GM18520 (cell line): ENCODE measurements around the gene DDX39A.

ENCODE experiments used
- ATAC-seq: cut with Tn5 transposase; IDR thresholded peaks from one replicate; pipeline ENCODE4 v1.9.1; 2021; ENCODE audit not compliant: unreplicated experiment

The DDX39A gene

DNA sequence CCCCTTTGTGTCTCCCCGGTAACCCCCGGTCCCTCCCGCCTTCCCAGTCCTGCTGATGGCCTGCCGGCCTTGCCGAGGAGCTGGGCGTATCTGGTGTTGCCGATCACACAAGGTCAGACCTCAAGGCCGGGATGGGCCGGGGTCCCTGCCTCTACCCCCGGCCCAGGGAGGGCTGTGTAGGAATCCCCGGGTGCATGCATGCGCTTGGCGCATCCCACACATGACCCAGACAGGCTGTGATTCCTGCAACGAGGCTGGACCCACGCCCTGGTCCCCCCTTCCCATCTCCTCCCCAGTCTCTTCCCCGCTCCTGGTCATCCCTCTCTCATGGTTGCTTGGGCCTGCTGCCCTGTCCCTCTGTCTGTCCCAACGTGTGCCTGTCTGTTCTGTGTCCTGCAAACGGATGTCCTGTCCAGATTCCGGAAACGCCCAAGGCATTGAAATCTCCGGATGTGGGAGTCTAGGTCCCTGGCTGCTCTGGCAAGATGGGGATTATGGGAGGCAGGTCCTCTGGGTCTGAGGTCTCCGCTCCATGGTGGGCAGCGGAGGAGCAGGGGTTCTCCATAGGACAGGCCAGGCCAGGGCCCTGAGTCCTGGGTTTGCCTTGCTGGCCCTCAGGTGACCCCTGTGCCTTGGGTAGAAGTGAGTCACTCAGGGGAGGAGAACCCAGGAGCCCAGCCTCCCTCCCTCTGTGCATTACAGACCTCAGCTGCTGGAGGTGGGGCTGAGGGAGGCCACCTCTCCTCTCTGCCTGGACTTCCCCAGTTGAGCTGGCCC, 15.6 kb upstream of the DDX39A start:
- ATAC-seq = no peak

DNA sequence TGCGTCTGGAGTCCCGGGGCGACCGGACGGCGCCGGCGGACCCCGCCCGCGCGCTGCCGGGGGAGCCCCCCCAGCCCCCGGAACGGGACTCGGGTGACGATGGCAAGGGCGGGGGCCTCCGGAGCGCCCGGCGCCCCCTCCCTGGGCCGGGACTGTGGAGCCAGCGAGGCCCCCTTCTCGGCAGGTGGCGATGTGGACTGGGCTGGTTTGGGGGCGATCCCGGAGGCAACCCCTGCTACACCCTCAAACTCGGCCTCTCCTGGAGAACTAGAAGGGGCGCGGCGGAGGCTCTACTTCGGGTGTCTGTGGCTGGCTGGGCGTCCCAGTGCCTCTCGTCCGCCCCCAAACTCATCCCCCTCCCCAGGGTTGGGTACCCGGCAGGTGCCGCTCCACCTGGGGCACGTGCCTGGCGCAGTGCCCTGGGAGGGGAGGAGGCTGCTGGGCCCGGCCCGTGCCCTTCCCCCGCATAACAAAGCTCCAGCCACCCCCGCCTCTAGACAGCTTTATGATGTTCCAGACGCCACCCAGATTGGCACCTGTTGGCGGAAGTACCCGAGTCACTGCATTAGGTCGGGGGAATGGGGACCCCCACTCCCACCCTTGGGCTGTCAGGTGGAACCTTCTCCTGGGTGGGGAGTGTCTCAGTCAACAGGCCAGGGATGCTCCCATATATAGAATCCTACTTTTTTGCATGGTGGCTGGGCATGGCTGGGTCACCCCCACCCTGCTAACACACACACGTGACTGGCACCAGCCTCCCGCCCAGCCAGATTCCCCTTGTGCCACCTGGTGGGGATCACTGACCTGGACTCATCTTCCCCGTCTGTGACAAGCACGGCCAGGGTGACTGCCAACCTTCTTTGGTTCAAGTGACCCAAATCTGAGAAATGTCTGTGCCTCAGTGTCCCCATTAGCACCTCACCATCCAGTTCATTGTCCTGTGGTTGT, 14.7 kb upstream of the DDX39A start:
- peak; percentile 19 for ATAC-seq

DNA sequence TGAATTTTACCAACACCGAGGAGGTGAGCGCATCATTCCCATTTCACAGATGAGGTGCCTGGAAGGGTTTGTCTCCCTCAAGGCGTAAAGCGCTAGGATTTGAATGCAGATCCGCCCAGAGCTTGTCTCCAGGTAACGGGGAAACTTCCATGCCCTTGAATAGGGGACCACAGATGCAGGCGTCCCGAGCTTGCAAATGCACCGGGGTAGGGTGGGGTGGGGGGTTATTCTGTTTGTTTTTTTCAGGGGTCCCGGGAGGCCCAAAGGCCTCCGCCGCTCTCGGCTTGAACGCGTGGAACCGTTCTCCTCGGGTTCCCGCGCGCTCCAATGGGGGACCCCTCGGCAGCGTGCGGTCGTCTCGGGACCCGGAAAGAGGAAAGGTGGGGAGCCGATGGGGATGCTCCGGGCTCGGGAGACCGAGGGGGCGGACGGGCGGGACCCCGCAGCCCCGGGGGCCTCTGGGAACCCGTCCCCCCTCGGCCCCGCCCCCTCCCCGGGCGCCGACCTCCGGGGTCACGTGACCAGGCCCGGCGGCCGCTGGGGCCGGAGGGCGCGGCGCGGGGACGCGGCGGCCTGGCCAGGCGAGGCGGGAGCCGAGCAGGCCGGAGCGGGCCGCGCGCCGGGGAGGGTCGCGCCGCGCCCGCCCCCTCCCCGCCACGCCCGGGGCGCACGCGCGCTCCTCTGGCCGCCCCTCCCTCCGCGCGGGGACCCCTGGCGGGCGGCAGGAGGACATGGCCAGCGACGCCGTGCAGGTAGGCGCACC, 13.8 kb upstream of the DDX39A start, which contains the start of gene PKN1:
Gene PKN1, plus strand, starts transcription at position 516 of the 763 bp plus-strand sequence. Its CDS starts 216 bp downstream, at position 732.
- peak; percentile 41 for ATAC-seq

DNA sequence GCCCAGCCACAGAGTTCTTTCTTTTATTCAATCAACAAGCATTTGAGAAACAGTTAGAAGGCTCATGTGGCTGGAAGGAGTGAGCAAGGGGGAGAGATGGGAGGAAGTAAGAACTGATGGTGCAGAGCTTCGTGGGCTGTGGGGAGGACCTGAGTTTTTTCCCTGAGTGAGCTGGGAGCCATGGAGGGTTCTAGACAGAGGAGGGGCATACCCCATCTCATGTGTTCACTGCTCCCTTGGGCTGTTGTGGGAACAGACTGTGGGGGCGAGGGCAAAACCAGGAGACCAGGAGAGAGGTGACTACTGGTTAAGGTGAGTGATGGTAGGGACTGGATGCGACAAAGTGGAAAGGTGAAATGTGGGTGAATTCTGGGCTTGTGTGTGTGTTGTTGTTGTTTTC, 11.6 kb upstream of the DDX39A start:
- ATAC-seq = no peak

DNA sequence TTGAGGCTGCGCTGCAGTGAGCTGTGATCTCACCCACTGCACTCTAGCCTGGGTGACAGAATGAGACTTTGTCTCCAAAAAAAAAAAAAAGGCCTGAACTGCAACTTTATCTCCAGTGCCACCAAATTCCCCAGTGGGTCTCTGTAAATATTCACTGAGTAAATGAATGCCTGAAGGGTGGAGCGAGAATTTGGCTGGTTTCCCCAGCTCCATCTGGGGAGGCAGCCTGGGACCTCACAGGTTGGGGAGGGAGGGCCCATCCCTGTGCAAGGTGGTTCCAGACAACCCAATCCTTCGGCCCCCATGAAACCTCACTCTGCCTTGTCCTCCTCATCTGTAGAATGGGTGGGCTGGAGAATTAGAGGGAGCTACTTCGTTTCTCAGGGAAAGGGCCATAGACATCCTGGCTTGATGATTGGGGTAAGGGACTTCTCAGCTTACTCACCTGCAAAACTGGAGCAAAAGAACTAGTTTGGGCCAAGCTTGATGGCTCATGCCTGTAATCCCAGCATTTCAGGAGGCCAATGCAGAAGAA, 9.8 kb upstream of the DDX39A start:
- no peak for ATAC-seq

DNA sequence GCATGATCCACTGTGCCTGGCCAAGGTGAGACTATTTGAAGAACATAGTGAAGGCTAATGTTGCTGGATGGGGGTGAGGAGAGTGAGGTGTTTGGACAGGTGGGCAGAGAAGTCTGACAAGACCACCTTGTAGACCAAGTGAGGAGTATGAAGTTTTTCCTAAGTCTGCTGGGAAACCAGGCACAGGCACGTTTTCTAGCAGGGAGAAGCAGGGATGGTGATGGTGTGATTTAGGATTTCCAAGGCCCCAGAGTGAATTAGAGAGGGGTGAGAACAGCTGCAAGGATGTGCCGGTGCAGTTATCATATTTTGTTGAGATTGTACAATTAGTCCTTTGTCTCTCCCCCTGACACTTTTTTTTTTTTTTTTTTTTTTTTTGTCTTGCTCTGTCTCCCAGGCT, 8.3 kb upstream of the DDX39A start:
- no peak for ATAC-seq

DNA sequence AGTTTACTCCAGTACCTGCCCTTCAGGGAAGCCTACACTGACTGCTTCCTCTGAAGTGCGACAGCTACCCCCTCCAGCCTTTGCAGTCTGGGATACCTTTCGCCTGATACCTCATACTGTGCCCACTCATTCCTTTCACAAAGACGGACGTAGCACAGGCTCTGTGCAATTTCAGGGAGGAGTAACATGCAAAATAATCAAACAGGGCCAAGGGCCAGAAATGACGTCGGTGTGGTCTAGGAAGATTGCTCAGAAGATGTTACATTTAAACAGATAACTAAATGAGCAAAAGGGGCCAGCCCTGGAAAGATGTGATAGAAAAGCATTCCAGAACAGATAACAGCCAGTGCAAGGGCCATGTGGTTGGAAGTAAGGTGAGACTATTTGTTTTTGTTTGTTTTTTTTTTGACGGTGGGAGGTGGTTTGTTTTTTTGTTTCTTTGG, 6.6 kb upstream of the DDX39A start:
- no peak for ATAC-seq

DNA sequence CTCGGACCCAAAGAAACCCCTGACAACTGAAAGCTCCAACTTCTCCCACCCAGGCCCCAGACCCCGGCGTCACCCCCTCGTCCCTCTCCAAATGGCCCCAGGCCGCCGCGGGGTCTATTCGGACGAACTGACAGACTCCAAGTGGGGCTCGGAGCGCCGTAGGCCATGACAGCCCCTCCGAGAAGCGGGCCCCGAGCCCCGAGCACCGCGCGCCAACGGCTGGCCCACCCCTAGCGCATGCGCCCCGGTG, 360 bp downstream of the DDX39A start:
- ATAC-seq = peak; percentile 14

DNA sequence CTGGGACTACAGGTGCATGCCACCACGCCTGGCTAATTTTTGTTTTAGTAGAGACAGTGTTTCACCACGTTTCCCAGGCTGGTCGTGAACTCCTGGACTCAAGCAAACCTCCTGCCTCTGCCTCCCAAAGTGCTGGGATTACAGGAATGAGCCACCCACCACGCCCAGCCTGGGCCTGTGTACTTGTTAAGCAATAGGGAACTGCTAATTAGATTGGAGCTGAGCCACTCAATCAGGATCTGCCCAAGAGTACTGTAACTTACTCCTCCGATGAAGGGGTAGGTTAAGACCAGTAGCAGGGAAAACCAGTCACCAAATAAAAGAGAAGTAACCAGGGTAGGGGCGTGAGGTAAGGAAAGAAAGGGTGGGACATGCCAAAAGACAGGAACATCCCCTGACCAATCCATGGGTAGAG, 2.3 kb downstream of the DDX39A start:
- no peak for ATAC-seq

DNA sequence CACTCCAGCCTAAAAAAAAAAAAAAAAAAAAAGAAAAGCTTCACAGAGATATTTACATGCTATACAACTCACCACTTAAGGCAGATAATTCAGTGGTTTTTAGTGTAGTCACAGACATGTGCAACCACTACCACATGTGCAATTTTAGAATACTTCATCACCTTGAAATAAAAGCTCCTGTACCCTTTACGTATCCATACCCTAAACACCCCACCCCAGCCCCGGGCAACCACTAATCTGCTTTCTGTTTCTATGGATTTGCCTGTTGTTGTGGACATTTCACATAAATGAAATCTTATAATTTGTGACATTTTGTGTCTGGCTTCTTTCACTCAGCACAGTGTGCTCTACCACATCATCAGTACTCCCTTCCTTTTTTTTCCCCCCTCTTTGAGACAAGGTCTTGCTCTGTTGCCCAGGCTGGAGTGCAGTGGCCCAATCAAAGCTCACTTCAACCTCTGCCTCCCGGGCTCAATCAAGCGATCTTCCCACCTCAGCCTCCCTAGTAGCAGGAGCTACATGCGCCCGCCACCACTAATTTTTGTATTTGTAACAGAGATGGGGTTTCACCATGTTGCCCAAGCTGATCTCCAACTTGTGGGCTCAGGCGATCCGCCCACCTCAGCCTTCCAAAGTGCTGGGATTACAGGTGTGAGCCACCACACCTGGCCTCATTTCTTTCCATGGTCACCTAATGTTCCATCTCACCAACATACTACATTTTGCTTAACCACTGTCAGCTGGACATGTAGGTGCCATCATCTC, 4.0 kb downstream of the DDX39A start:
- ATAC-seq = no peak

DNA sequence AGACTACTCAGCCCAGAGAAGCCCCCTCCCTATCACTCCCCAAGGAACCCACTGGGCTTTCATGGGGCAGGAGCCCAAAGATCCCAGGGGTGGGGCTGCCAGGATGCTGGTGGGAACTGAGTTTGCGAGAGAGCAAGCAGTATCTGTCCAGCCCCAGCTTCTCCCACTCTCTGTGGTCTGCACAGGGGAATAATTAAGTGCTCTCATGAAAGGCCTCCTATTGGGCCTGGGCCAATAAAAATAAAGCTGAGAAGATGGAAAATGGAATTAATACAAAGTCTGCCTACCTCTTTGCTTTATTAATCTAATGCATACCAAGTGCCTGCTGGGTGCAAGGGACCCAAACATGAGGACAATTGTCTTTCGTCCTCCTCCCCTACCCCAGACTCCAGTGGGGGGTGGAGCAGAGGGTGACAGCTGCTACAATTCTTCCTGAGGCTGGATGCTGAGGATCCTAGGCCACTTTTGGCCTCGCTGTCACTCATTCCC, 5.4 kb downstream of the DDX39A start:
- ATAC-seq = no peak

DNA sequence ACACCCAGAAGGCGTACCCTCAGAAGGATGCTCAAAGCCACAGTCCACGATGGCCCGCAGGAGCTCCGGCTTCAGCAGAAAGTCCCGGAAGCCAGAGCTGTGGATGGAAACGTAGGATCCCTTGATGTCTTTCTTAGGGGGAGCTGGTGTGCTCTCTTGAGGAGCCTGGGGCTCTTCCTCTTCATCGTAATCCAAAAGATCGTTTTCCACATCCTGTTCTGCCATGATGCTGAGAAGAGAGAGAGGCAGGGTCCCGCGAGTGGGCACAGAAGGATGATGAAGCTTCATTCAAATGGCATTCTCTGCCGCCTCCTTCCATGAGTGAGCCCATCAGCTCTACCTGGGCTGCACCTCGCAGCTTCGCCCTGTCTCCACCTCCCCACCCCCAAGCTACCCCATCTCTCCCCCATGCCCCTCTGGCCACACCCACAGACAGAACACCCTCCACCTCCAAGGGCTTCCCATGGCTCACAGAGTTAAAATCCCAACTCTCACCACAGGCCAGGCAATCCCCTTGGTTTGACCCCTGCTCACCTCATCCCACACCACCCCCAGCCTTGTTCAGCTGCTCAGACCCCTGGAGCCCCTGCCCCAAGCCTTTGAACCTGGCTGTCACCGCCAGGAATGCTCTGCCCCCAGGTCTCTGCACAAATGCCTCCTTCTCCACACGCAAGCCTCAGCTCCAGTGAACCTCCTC, 6.0 kb downstream of the DDX39A start:
- ATAC-seq = no peak

DNA sequence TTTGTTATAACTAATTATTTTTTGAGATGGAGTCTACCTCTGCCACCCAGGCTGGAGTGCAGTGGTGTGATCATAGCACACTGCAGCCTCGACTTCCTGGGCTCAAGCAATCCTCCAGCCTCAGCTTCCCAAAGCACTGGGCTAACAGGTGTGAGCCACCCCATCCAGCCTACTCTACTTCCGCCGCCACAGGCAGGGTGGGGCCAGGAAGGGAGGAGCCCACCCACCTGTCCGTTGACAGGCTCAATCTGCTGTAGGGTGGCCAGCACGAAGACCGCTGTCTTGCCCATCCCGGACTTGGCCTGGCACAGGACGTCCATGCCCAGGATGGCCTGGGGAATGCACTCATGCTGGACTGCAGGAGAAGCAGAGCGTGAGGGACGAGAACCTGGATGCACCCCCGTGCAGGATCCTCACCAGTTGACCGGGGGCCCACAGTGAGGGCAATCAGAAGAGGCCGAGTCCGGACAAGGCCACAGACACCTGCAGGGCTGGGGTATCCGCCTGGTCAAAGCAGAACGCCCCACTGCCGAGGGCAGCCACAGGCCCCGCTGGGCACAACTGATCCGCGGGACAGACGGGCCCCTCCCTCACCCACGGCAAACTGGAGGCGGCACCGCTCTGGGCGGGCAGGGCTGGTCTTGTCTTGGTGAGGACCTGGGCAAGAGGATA, 6.7 kb downstream of the DDX39A start:
- no peak for ATAC-seq

DNA sequence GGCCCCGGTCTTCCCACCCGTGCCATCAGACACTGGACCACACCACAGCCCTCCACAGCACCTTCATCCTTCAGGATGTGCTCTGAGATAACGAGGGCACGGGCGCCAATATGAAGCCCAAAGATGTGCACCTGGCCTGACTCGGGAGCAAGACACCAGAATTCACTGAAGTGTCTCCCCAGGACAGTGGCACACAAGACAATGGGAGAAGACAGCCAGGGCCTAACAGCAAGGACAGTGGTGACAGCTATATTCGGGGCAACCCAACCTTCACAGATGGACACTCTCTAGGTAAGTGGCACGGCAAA, 7.2 kb downstream of the DDX39A start:
- ATAC-seq = no peak

DNA sequence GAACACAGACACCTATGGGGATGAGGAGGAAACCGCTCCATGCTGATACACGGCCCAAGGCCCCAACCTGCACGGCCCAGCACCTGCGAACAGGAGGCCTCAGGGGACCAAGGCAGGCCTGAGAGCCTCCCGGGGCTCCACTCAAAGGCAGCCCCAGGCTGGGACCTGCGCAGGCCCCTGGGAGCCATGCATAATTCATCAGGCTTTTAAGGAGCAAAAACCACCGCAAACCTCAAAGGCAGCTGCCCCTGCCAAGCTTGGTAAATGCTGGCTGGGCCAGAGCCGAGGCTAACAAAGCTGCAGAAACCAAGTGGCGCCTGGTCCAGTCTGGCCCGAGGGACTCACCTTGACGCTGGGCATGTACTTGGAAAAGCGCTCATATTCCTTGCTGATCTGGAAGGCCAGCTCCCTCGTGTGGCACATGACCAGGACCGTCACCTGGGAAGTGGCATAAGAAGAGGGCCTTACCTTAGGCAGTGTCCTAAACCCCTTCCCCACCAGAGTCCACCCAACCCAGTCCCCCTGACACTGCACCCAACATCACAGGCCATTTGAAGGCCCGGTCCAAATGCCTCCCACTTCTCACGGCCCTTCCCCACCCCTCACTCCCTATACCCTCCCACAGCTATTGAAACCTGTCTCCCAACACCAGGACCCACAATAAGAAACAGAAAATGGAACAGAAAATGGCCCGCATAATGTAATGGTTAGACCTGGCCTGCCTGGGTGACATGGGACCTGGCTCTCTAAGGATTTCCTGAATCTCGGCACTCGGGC, 7.8 kb downstream of the DDX39A start:
- ATAC-seq = no peak

DNA sequence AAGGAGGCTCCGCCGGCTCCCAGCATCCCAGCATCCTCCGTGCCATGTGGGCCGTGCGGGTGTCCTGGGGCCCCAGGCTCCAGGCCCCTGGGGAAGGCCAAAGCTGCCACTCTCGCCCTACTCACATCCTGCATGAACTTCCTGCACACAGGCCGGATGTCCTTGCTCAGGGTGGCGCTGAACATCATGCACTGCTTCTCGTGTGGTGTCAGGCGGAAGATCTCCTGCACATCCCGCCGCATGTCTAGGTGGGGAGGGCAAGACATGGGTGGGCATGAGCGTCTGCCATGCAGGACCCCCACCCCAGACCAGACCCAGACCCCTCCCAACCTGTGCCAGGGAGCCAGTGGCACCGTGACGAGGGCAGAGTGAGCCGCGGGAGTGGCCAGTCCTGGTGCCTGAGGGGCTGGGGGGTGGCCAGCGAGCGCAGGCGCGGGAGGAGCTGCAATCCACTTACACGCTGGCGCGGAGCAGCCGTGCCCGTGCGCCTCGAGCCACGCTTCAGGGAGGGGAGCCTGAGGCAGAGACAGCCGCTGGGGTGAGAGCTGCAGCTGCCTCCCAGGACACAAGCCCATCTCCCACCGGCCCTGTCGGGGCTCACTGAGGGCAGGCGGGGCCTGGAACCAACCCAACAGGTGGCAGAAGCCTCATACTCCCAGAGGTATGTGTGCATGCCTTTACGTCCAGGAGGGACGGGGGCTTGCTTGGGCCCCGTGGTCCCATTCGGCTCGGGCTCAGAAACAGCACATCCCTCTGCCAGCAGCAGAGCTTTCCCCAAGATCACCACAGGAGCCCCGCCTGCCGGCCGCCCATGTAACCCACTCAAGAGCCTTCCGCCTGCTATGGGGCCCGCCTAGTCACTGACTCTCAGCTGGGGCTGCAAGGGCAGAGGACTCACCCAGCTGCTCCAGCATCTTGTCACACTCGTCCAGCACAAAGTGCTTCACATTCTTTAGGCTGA, 8.8 kb downstream of the DDX39A start:
- ATAC-seq = no peak
